ENCODE results near the gene SLC22A23. TPM values are rescaled to one million over a fixed set of nuclear protein-coding genes. Genes with fewer than 3 reads are reported as not detected.

Gene SLC22A23
- total RNA-seq, 2 experiments from 2014 or later, result 1.3 to 1.4 TPM

- Mint-ChIP-seq H3K4me1 (ENCODE audit: low read depth) (peaks cover 16% of the 10 kb centered on the region), H3K9me3 (no peaks in the 10 kb centered on the region), H3K27me3 (ENCODE audit: low read depth) (no peaks in the 10 kb centered on the region), H3K27ac (no peak overlapping the region), H3K4me3 (no peak overlapping the region), H3K36me3 (ENCODE audit: low read depth) (no peaks in the 10 kb centered on the region)
- intact Hi-C loops (cut with micrococcal nuclease), result no loop called here
- CTCF ChIA-PET, result interaction anchor here (1.0 to 1.8 kb wide), 3 partner anchors 11 to 196 kb away, joined by 3 to 9 read pairs (median 3); no protein-coding TSS in a partner anchor
- no peak for DNase-seq
These were observed 34.3 kb downstream of the SLC22A23 start for GRCh38 chr6:3422435-3423070.

GRCh38 chr6:3421791-3422434, 34.9 kb downstream of the SLC22A23 start:
- H3K4me1 Mint-ChIP-seq (ENCODE audit: low read depth), result peaks cover 16% of the 10 kb centered on the region
- no peak for DNase-seq
- H3K9me3 Mint-ChIP-seq, result no peaks in the 10 kb centered on the region
- no peak overlapping the region for H3K4me3 Mint-ChIP-seq
- no peaks in the 10 kb centered on the region for H3K27me3 Mint-ChIP-seq (ENCODE audit: low read depth)
- intact Hi-C loops (cut with micrococcal nuclease), result no loop called here
- H3K27ac Mint-ChIP-seq, result no peak overlapping the region
- CTCF ChIA-PET, result interaction anchor here (1.0 to 1.8 kb wide), 3 partner anchors 11 to 196 kb away, joined by 3 to 9 read pairs (median 3); no protein-coding TSS in a partner anchor
- no peaks in the 10 kb centered on the region for H3K36me3 Mint-ChIP-seq (ENCODE audit: low read depth)

- peaks cover 14% of the 10 kb centered on the region for H3K4me1 Mint-ChIP-seq (ENCODE audit: low read depth)
These were observed 35.7 kb downstream of the SLC22A23 start for GRCh38 chr6:3421143-3421542.

GRCh38 chr6:3419624-3420272, 37.1 kb downstream of the SLC22A23 start:
- Mint-ChIP-seq H3K4me1 (ENCODE audit: low read depth) (peaks cover 23% of the 10 kb centered on the region), H3K36me3 (ENCODE audit: low read depth) (no peaks in the 10 kb centered on the region), H3K4me3 (no peak overlapping the region), H3K9me3 (no peaks in the 10 kb centered on the region), H3K27ac (no peak overlapping the region), H3K27me3 (ENCODE audit: low read depth) (no peaks in the 10 kb centered on the region)
- intact Hi-C loops (cut with micrococcal nuclease), result loop anchor here (5.0 kb wide), 1 partner anchor 93 kb away; no protein-coding TSS in a partner anchor
- peak; percentile 51 for DNase-seq
- CTCF ChIA-PET, result no interaction called here

More at GRCh38 chr6:3421143-3421542, 35.7 kb downstream of the SLC22A23 start:
- Mint-ChIP-seq H3K27ac (no peak overlapping the region), H3K36me3 (ENCODE audit: low read depth) (no peaks in the 10 kb centered on the region), H3K27me3 (ENCODE audit: low read depth) (no peaks in the 10 kb centered on the region), H3K9me3 (no peaks in the 10 kb centered on the region), H3K4me3 (no peak overlapping the region)
- CTCF ChIA-PET, result interaction anchor here (1.8 kb wide), 1 partner anchor 10 kb away, joined by 9 read pairs; no protein-coding TSS in a partner anchor
- intact Hi-C loops (cut with micrococcal nuclease), result no loop called here
- DNase-seq, result no peak

GRCh38 chr6:3418496-3419060, 38.3 kb downstream of the SLC22A23 start:
- intact Hi-C loops (cut with micrococcal nuclease), result loop anchor here (5.0 kb wide), 1 partner anchor 94 kb away; no protein-coding TSS in a partner anchor
- no peak overlapping the region for H3K27ac Mint-ChIP-seq
- DNase-seq, result no peak
- H3K36me3 Mint-ChIP-seq (ENCODE audit: low read depth), result no peaks in the 10 kb centered on the region
- H3K9me3 Mint-ChIP-seq, result no peaks in the 10 kb centered on the region
- H3K4me1 Mint-ChIP-seq (ENCODE audit: low read depth), result peaks cover 29% of the 10 kb centered on the region
- CTCF ChIA-PET, result no interaction called here
- no peaks in the 10 kb centered on the region for H3K27me3 Mint-ChIP-seq (ENCODE audit: low read depth)
- no peak overlapping the region for H3K4me3 Mint-ChIP-seq

- CTCF ChIA-PET, result no interaction called here
- Mint-ChIP-seq H3K27me3 (ENCODE audit: low read depth) (no peaks in the 10 kb centered on the region), H3K4me3 (no peak overlapping the region), H3K9me3 (peaks cover 2% of the 10 kb centered on the region), H3K27ac (no peak overlapping the region), H3K4me1 (ENCODE audit: low read depth) (peaks cover 25% of the 10 kb centered on the region), H3K36me3 (ENCODE audit: low read depth) (peaks cover 3% of the 10 kb centered on the region)
- DNase-seq, result no peak
- intact Hi-C loops (cut with micrococcal nuclease), result loop anchor here (5.0 kb wide), 1 partner anchor 95 kb away; no protein-coding TSS in a partner anchor
These were observed 39.4 kb downstream of the SLC22A23 start for GRCh38 chr6:3417473-3417872.

- H3K4me1 Mint-ChIP-seq (ENCODE audit: low read depth), result peaks cover 23% of the 10 kb centered on the region
These were observed 41.4 kb downstream of the SLC22A23 start for GRCh38 chr6:3415490-3415889.

GRCh38 chr6:3415082-3415453, 41.8 kb downstream of the SLC22A23 start:
- intact Hi-C loops (cut with micrococcal nuclease), result loop anchor here (5.0 kb wide), 1 partner anchor 97 kb away; no protein-coding TSS in a partner anchor
- H3K4me3 Mint-ChIP-seq, result no peak overlapping the region
- H3K27me3 Mint-ChIP-seq (ENCODE audit: low read depth), result no peaks in the 10 kb centered on the region
- H3K9me3 Mint-ChIP-seq, result peaks cover 2% of the 10 kb centered on the region
- CTCF ChIA-PET, result interaction anchor here (0.6 to 1.4 kb wide), 2 partner anchors 38 to 76 kb away, joined by 5 read pairs; no protein-coding TSS in a partner anchor
- H3K27ac Mint-ChIP-seq, result no peak overlapping the region
- peaks cover 23% of the 10 kb centered on the region for H3K4me1 Mint-ChIP-seq (ENCODE audit: low read depth)
- H3K36me3 Mint-ChIP-seq (ENCODE audit: low read depth), result peaks cover 3% of the 10 kb centered on the region
- no peak for DNase-seq

More at GRCh38 chr6:3415490-3415889, 41.4 kb downstream of the SLC22A23 start:
- H3K4me3 Mint-ChIP-seq, result no peak overlapping the region
- H3K27ac Mint-ChIP-seq, result no peak overlapping the region
- H3K9me3 Mint-ChIP-seq, result peaks cover 2% of the 10 kb centered on the region
- no peak for DNase-seq
- intact Hi-C loops (cut with micrococcal nuclease), result loop anchor here (5.0 kb wide), 1 partner anchor 97 kb away; no protein-coding TSS in a partner anchor
- H3K36me3 Mint-ChIP-seq (ENCODE audit: low read depth), result peaks cover 3% of the 10 kb centered on the region
- CTCF ChIA-PET, result interaction anchor here (1.4 kb wide), 1 partner anchor 38 kb away, joined by 5 read pairs; no protein-coding TSS in a partner anchor
- no peaks in the 10 kb centered on the region for H3K27me3 Mint-ChIP-seq (ENCODE audit: low read depth)

GRCh38 chr6:3414327-3415081, 42.3 kb downstream of the SLC22A23 start:
- CTCF ChIA-PET, result interaction anchor here (0.6 to 1.4 kb wide), 2 partner anchors 39 to 75 kb away, joined by 5 read pairs; no protein-coding TSS in a partner anchor
- peaks cover 3% of the 10 kb centered on the region for H3K36me3 Mint-ChIP-seq (ENCODE audit: low read depth)
- no peaks in the 10 kb centered on the region for H3K27me3 Mint-ChIP-seq (ENCODE audit: low read depth)
- H3K4me1 Mint-ChIP-seq (ENCODE audit: low read depth), result peaks cover 21% of the 10 kb centered on the region
- intact Hi-C loops (cut with micrococcal nuclease), result loop anchor here (5.0 kb wide), 1 partner anchor 98 kb away; no protein-coding TSS in a partner anchor
- H3K4me3 Mint-ChIP-seq, result no peak overlapping the region
- peaks cover 2% of the 10 kb centered on the region for H3K9me3 Mint-ChIP-seq
- peak; percentile 73 for DNase-seq
- no peak overlapping the region for H3K27ac Mint-ChIP-seq

- no peaks in the 10 kb centered on the region for H3K27me3 Mint-ChIP-seq (ENCODE audit: low read depth)
- no peak overlapping the region for H3K27ac Mint-ChIP-seq
- intact Hi-C loops (cut with micrococcal nuclease), result no loop called here
- CTCF ChIA-PET, result interaction anchor here (1.0 kb wide), 1 partner anchor 565 kb away, joined by 3 read pairs; no protein-coding TSS in a partner anchor
- DNase-seq, result no peak
- peaks cover 2% of the 10 kb centered on the region for H3K9me3 Mint-ChIP-seq
- H3K36me3 Mint-ChIP-seq (ENCODE audit: low read depth), result peaks cover 3% of the 10 kb centered on the region
- no peak overlapping the region for H3K4me3 Mint-ChIP-seq
- peaks cover 21% of the 10 kb centered on the region for H3K4me1 Mint-ChIP-seq (ENCODE audit: low read depth)
These were observed 43.3 kb downstream of the SLC22A23 start for GRCh38 chr6:3413592-3413991.

GRCh38 chr6:3412779-3413500, 43.9 kb downstream of the SLC22A23 start:
- no peak overlapping the region for H3K27ac Mint-ChIP-seq
- DNase-seq, result no peak
- H3K27me3 Mint-ChIP-seq (ENCODE audit: low read depth), result no peaks in the 10 kb centered on the region
- H3K9me3 Mint-ChIP-seq, result peaks cover 2% of the 10 kb centered on the region
- H3K36me3 Mint-ChIP-seq (ENCODE audit: low read depth), result peaks cover 3% of the 10 kb centered on the region
- H3K4me3 Mint-ChIP-seq, result no peak overlapping the region
- CTCF ChIA-PET, result interaction anchor here (1.0 kb wide), 1 partner anchor 565 kb away, joined by 3 read pairs; no protein-coding TSS in a partner anchor
- intact Hi-C loops (cut with micrococcal nuclease), result no loop called here
- peaks cover 21% of the 10 kb centered on the region for H3K4me1 Mint-ChIP-seq (ENCODE audit: low read depth)
